Hepatocyte (in vitro differentiated cells): Measurements from ENCODE around the gene SPACA7.

Source experiments
- CTCF ChIP-seq: fragments of 200-600 bp; sonication (generic); IDR thresholded peaks from 2 replicates; pipeline ENCODE4 v1.5.1; 2016; ENCODE audit warnings: antibody characterized with exemption, mild to moderate bottlenecking; ENCODE audit not compliant: poor library complexity
- EZH2 ChIP-seq: fragments of 200-600 bp; sonication (generic); IDR thresholded peaks from 2 replicates; pipeline ENCODE4 v1.6.1; 2016; ENCODE audit warnings: antibody characterized with exemption, mild to moderate bottlenecking, borderline replicate concordance
- EZH2phosphoT487 ChIP-seq: fragments of 200-600 bp; sonication (generic); IDR thresholded peaks from one replicate; pipeline ENCODE4 v1.6.1; 2018; ENCODE audit warnings: antibody characterized with exemption, mild to moderate bottlenecking, low read depth, moderate library complexity; ENCODE audit not compliant: unreplicated experiment, severe bottlenecking

GRCh38 chr13:112347986-112348385 is 28.2 kb upstream of the SPACA7 start:
- TF ChIP-seq EZH2 (no peak), CTCF (no peak), EZH2phosphoT487 (no peak)
